IPS-11a (cell line): ENCODE results near the gene COMMD3.
"Not testable (repeated sequence)": the region's sequence is repeated elsewhere in the genome, so short reads cannot be mapped to it uniquely, and the experiment has no call there.

Experiments used
- H3K4me3 ChIP-seq: one replicate; pipeline ENCODE4 v1.5.1; 2013; ENCODE audit warnings: low read depth, low read length, control low read depth

Gene COMMD3

DNA sequence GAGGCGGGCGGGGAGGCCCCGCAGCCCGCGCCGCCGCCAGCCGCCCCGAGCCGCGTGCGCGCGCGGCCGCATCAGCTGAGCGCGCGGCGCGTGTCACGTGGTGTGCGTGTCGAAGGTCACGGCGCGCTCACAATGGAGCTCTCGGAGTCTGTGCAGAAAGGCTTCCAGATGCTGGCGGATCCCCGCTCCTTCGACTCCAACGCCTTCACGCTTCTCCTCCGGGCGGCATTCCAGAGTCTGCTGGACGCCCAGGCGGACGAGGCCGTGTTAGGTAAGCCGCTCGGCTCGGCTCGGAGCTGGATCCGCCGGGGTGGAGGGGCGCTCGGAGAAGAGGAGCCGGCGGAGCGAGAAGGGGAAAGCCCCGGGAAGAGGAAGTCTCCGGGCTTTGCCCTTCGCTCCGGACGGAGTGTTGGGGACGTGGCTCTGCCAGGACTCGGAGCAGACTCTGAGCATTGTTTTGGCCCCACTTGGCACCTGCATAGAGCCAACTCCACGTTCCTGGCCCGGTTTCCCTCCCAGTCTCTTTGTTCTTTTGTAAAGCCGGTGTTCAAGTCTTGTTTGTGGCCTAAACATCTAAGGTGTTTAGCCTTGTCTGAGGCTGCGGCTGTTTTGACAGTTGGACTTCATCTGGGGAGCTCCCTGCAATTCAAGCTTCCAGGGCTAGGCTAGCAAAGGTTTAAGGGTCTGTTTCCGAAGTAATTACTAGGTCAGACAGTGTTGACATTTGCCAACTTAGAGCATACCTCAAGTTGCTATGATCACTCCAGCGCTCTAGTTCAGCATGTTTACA is at the start of gene COMMD3:
TSS of gene COMMD3 (plus strand) at position 103 of the 790 bp plus-strand sequence. CDS start at position 133, 30 bp downstream.
- H3K4me3 ChIP-seq = peak within 1 kb of the TSS; percentile 68

GRCh38 chr10:22268503-22268902 is 47.7 kb upstream of the COMMD3 start:
- H3K4me3 ChIP-seq = no peak overlapping the region

DNA sequence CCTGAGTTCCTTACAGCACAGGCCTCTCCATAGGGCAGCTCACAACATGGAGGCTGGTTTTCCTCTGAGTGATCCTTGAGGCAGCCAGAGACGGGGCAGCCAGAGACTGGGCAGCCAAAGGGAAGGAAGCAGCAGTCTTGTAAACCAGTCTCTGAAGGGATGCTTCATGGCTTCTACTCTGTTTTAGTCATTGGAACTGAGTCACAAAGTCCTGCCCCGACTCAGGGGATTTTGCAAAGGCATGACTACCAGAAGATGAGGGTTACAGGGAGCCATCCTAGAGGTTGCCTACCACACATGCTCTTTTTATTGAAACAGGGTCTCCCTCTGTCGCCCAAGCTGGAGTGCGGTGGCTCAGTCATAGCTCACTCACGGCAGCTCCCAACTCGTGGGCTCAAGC is 44.4 kb upstream of the COMMD3 start:
- H3K4me3 ChIP-seq = no peak overlapping the region

DNA sequence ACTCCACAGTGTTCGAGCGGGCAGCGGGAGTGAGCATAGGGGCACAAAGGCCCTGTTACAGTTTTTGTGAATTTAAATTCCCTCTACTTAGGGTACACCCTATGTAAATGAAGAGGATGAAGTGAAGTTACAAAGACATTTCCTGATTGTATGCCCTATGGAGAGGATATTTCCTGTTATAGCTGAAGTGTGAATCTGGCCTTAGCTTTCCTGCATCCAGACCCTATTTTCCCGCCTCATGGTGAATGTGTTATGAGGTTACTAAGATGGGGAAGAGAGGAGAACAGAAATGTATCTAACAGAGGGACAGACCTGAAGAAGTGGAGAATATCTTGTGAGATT is 37.8 kb upstream of the COMMD3 start:
- H3K4me3 ChIP-seq = no peak overlapping the region

DNA sequence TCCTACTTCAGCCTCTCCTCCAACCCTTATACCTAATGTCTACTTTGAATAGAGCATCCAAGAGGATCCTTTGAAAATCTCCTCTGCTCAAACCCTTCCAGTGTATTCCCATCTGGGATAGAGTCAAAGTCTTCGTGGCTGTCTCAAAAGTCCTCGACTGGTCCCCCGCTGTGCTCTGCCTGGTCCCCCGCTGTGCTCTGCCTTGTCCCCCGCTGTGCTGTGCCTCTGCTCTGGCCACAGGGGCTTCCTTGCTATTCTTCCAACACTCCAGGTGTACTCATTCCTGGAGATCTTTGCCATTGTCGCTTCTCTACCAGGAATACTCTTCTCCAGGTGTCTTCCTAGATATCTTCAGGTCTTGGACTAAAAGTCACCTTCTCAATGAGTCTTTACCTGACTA is 36.1 kb upstream of the COMMD3 start:
- H3K4me3 ChIP-seq = no peak overlapping the region

DNA sequence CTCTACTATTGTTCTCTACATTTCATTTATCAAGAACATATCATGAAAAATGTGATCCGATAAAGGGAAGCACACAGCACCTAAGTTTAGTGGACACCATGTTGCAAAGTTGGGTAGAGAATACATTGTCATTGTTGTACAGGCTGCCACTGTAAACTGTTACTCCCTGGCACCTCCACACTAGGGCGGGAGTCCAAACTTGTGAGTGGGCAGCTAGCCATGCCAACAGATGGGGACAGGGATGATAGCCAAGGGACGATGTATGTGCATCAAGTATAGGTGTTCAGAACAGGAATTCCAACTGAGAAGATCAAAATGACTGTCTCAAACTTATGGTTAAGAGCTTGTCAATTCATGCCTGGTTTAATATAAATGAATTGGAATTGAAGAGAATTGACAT is 31.1 kb upstream of the COMMD3 start:
- no peak overlapping the region for H3K4me3 ChIP-seq

- no peak overlapping the region for H3K4me3 ChIP-seq
Measured at GRCh38 chr10:22293747-22294404, 22.3 kb upstream of the COMMD3 start.

DNA sequence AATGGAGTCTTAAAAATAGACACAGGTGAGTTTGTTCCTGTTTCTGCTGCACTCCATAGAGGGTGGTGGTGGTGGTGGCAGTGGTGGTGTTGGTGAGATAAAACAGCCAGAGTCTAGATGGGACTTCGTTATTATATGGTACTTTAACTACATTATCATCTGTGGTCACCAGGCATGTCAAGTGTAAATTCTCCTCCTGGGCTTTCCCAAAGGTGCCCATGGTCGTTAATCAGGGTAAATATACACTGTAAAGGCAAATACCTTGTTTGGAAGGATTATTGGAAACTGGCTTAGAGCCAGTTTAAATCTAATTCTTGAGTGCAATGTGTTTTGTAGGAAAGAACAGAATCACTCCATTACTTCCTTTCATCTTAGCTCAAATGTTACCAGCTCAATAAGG is 21.5 kb upstream of the COMMD3 start:
- H3K4me3 ChIP-seq = no peak overlapping the region

DNA sequence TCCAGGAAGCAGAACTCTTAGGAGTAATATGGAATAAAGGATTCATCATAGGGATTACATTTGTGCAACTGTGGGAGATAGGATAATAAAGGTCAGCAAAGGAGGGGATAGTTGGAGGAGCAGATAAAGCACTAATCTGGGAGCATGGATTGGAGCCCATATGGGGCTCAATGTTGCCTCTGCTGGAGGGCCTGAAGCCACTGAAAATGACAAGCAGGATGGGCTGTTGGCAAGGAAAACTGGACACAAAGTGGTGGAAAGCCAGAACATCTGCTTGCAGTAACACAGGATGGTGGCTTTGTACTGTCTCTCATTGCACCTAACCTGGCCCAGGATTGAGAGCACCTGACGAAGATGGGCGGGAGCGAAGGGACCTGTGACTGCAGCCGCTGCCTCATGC is 15.0 kb upstream of the COMMD3 start:
- no peak overlapping the region for H3K4me3 ChIP-seq

GRCh38 chr10:22303461-22303860 is 12.7 kb upstream of the COMMD3 start:
- H3K4me3 ChIP-seq = no peak overlapping the region

DNA sequence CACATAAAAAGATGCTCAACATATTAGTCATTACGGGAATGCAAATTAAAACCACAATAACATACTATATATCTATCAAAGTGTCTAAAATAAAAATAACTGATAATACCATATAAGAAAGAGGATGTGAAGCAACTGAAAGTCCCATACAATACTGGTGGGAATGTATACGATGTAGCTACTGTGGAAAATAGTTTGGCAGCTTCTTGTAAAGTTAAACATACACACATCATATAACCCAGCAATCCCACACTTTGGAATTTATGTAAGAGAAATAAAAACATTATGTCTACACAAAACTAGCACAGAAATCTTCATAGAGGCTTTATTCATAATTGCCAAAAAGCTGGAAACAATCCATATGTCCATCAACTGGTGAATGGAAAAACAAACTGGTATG is 10.5 kb upstream of the COMMD3 start:
- no peak overlapping the region for H3K4me3 ChIP-seq

- no peak overlapping the region for H3K4me3 ChIP-seq
Measured at GRCh38 chr10:22308390-22308789, 7.8 kb upstream of the COMMD3 start.

DNA sequence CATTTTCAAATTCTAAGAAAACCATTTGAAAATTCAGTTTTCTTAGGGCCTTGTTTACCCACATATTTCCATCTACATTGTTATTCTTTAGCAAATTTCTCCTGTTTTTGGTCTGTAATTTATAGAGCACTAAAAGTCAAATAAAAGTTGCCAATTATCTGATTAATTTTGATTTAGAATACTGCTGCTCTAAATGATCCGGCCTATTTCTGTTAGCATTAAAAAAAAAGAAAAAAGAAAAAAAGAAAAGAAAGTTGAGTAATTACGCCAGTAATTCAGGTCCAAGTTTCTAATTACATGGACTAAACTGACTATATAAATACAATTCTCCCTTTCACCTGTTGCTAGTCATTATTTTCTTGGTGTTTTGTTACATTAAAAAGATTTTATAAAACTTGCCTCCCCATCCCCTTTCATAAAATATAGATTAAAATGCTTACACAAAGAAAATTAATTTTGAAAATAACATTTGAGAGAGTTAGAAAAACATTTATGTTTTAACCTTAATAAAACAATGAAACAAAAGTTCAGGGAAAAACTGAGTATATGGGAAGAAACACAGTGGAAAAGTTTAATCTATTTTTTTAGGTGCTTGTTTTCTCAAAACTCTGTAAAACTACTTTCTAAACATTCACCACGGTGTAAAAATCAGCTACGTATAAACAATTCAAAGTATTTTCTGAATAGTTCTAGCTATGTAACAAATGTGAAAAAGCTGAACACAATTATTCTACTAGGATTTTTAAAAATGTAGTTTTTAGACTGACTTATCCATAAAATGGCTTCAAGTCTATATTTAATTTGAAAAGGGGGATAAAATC is 6.8 kb upstream of the COMMD3 start:
- H3K4me3 ChIP-seq = no peak overlapping the region

DNA sequence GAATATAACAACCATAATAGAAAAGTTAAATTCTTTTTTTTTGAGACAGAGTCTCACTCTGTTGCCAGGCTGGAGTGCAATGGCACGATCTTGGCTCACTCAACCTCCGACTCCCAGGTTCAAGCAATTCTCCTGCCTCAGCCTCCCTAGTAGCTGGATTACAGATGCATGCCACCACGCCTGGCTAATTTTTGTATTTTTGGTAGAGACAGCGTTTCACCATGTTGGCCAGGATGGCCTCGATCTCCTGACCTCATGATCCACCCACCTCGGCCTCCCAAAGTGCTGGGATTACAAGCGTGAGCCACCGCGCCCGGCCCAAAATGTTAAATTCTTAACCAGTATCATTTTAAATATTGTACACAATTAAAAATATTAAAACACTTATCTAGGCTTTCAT is 6.2 kb upstream of the COMMD3 start:
- not testable (repeated sequence) for H3K4me3 ChIP-seq

- no peak overlapping the region for H3K4me3 ChIP-seq
Measured at GRCh38 chr10:22310928-22311327, 5.3 kb upstream of the COMMD3 start.

DNA sequence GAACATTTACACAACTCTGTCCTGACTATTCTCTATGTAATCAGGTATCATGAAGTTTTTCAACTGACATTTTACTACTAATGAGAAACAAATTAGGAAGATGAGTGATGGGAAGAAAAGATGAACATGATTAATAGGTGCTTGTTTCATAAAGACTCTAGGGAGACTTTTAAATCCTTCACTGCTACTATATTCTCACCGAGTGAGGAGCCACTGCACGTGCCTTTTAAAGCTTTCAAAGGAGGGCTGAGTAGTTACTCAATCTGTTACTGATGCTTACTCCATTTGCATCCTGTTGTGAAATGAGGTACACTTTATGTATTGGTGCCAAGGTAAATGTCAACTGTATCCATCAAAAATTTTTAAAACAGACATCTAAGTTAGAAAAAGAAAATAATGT is 1.3 kb upstream of the COMMD3 start:
- no peak overlapping the region for H3K4me3 ChIP-seq

GRCh38 chr10:22315455-22316285 is 518 bp upstream of the COMMD3 start:
- peak overlapping the region; percentile 68 for H3K4me3 ChIP-seq

GRCh38 chr10:22317076-22317370 is 835 bp downstream of the COMMD3 start:
- H3K4me3 ChIP-seq = peak overlapping the region; percentile 68

- H3K4me3 ChIP-seq = no peak overlapping the region
Measured at GRCh38 chr10:22317771-22318565, 1.8 kb downstream of the COMMD3 start.

DNA sequence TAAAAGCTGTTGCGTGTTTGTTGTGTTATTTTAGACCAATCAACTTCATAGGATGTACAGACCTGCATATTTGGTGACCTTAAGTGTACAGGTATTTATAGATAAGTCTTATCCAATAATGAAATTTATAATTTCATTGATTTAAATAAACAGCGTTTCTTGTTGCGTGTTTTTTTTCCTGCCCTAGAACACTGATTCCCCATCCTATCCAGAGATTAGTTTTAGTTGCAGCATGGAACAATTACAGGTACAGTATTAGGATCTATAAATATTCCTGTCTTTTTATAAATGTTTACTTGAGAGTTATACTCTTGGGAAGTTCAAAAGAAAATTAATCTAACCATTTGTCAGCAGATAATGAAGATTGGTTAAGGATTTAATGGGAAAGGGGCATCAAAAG is 2.6 kb downstream of the COMMD3 start:
- H3K4me3 ChIP-seq = no peak overlapping the region
